HS-27A (cell line): ENCODE data around the gene GP1BA.

Experiments used
- DNase-seq: peaks from one replicate; pipeline ENCODE4 v3.0.0-alpha.2; 2012; ENCODE audit warnings: low read depth, missing footprints

GP1BA gene

GRCh38 chr17:4931963-4932362 is at the start of gene GP1BA:
Gene GP1BA (plus strand): TSS chr17:4932277. CDS start chr17:4932605, 328 bp downstream.
- DNase-seq, result no peak

GRCh38 chr17:4884489-4884888 is 47.6 kb upstream of the GP1BA start:
- no peak for DNase-seq

GRCh38 chr17:4886830-4887229 is 45.2 kb upstream of the GP1BA start:
- DNase-seq, result no peak

- no peak for DNase-seq
These were observed 44.5 kb upstream of the GP1BA start for GRCh38 chr17:4887581-4887980.

GRCh38 chr17:4891411-4892410 is 40.4 kb upstream of the GP1BA start:
- DNase-seq, result no peak

- DNase-seq, result no peak
These were observed 39.4 kb upstream of the GP1BA start for GRCh38 chr17:4892499-4893221.

- no peak for DNase-seq
These were observed 38.8 kb upstream of the GP1BA start for GRCh38 chr17:4893272-4893671.

GRCh38 chr17:4893721-4894560 is 38.1 kb upstream of the GP1BA start:
- DNase-seq, result no peak

- DNase-seq, result no peak
These were observed 37.0 kb upstream of the GP1BA start for GRCh38 chr17:4895121-4895520.

- DNase-seq, result no peak
These were observed 36.3 kb upstream of the GP1BA start for GRCh38 chr17:4895657-4896331.

- DNase-seq, result no peak
These were observed 35.5 kb upstream of the GP1BA start for GRCh38 chr17:4896332-4897197.

- no peak for DNase-seq
These were observed 34.8 kb upstream of the GP1BA start for GRCh38 chr17:4897198-4897687.

- DNase-seq, result no peak
These were observed 34.3 kb upstream of the GP1BA start for GRCh38 chr17:4897785-4898184.

GRCh38 chr17:4898351-4898750 is 33.7 kb upstream of the GP1BA start:
- DNase-seq, result no peak

- no peak for DNase-seq
These were observed 33.1 kb upstream of the GP1BA start for GRCh38 chr17:4898927-4899326.

GRCh38 chr17:4899341-4900230 is 32.5 kb upstream of the GP1BA start, which contains the start of gene C17orf107:
Gene C17orf107 (plus strand): TSS chr17:4899536. CDS start chr17:4899763, 227 bp downstream.
- DNase-seq, result no peak

- DNase-seq, result no peak
These were observed 31.6 kb upstream of the GP1BA start for GRCh38 chr17:4900231-4901107.

- DNase-seq, result no peak
These were observed 30.9 kb upstream of the GP1BA start for GRCh38 chr17:4901108-4901647.
